ENCODE results near the gene CCDC93.

- TF ChIP-seq POLR2A (IDR thresholded peaks at IDR 0.05): no peak
- no peak for TF ChIP-seq CTCF (IDR thresholded peaks at IDR 0.05)
- no peak for TF ChIP-seq EP300 (IDR thresholded peaks at IDR 0.05)
Observed at GRCh38 chr2:117972476-117973123, 41.3 kb downstream of the CCDC93 start.
